OCI-LY1 (cell line): Measurements from ENCODE around the gene STXBP6.

Source experiments
- CTCF ChIP-seq: fragments of 200-600 bp; sonication (generic), shearing (Covaris generic); IDR thresholded peaks from 2 replicates; pipeline ENCODE4 v1.5.1; 2017; ENCODE audit warnings: mild to moderate bottlenecking, antibody characterized with exemption, low read length, moderate library complexity, mixed read lengths
- EZH2 ChIP-seq: fragments of 200-600 bp; sonication (generic), shearing (Covaris generic); IDR thresholded peaks from 2 replicates; pipeline ENCODE4 v1.8.0; 2017; ENCODE audit warnings: borderline replicate concordance, mixed run types, mild to moderate bottlenecking, antibody characterized with exemption, low read length, moderate library complexity, mixed read lengths

- TF ChIP-seq CTCF (no peak), EZH2 (no peak)
These were observed 54.9 kb downstream of the STXBP6 start for GRCh38 chr14:24995016-24995415.
